ENCODE results near the gene GLIS1.

The GLIS1 gene

GRCh38 chr1:53471000-53471399 lies 268.0 kb downstream of the GLIS1 start:
- no peak for DNase-seq (ENCODE audit: low read depth in 2 of 3, low spot score in 2 of 3)

- no peak for DNase-seq (ENCODE audit: low read depth in 2 of 3, low spot score in 2 of 3)
Measured at GRCh38 chr1:53470584-53470983, 268.4 kb downstream of the GLIS1 start.

GRCh38 chr1:53470155-53470554 lies 268.8 kb downstream of the GLIS1 start:
- DNase-seq (ENCODE audit: low read depth in 2 of 3, low spot score in 2 of 3), result no peak

GRCh38 chr1:53469373-53469772 lies 269.6 kb downstream of the GLIS1 start:
- no peak for DNase-seq (ENCODE audit: low read depth in 2 of 3, low spot score in 2 of 3)

GRCh38 chr1:53468374-53468773 lies 270.6 kb downstream of the GLIS1 start:
- no peak for DNase-seq (ENCODE audit: low read depth in 2 of 3, low spot score in 2 of 3)

GRCh38 chr1:53467391-53467790 lies 271.6 kb downstream of the GLIS1 start:
- no peak for DNase-seq (ENCODE audit: low read depth in 2 of 3, low spot score in 2 of 3)

GRCh38 chr1:53465023-53465957 lies 273.7 kb downstream of the GLIS1 start:
- DNase-seq (ENCODE audit: low read depth in 2 of 3, low spot score in 2 of 3), result no peak

GRCh38 chr1:53463961-53464899 lies 274.7 kb downstream of the GLIS1 start:
- DNase-seq (ENCODE audit: low read depth in 2 of 3, low spot score in 2 of 3), result no peak

GRCh38 chr1:53462769-53463501 lies 276.0 kb downstream of the GLIS1 start:
- no peak for DNase-seq (ENCODE audit: low read depth in 2 of 3, low spot score in 2 of 3)

- DNase-seq (ENCODE audit: low read depth in 2 of 3, low spot score in 2 of 3), result no peak
Measured at GRCh38 chr1:53462193-53462592, 276.8 kb downstream of the GLIS1 start.

- DNase-seq (ENCODE audit: low read depth in 2 of 3, low spot score in 2 of 3), result no peak
Measured at GRCh38 chr1:53461323-53462044, 277.5 kb downstream of the GLIS1 start.

GRCh38 chr1:53460666-53461322 lies 278.2 kb downstream of the GLIS1 start:
- DNase-seq (ENCODE audit: low read depth in 2 of 3, low spot score in 2 of 3), result no peak

GRCh38 chr1:53460211-53460634 lies 278.7 kb downstream of the GLIS1 start:
- no peak for DNase-seq (ENCODE audit: low read depth in 2 of 3, low spot score in 2 of 3)

GRCh38 chr1:53459321-53460175 lies 279.4 kb downstream of the GLIS1 start, which contains the start of gene DMRTB1:
TSS of gene DMRTB1 (plus strand) at chr1:53459399. CDS start at chr1:53459454, 55 bp downstream.
- DNase-seq (ENCODE audit: low read depth in 2 of 3, low spot score in 2 of 3), result no peak

GRCh38 chr1:53458634-53459033 lies 280.3 kb downstream of the GLIS1 start:
- DNase-seq (ENCODE audit: low read depth in 2 of 3, low spot score in 2 of 3), result no peak
